Endothelial cell of umbilical vein (primary cell): ENCODE results near the gene AS3MT.

Source experiments
- CTCF ChIP-seq, 2 donors: IDR thresholded peaks; 1 replicate in 1 of 2; 2 replicates in 1 of 2; pipeline ENCODE4 v1.5.1; 2011; ENCODE audit warnings: low read length in 2 of 2, mild to moderate bottlenecking in 2 of 2, moderate library complexity in 2 of 2, control low read depth in 1 of 2, inconsistent platforms in 1 of 2, low read depth in 1 of 2; ENCODE audit not compliant: insufficient read depth in 1 of 2; ENCODE audit errors: extremely low read depth in 1 of 2
- EZH2 ChIP-seq: IDR thresholded peaks from 2 replicates; pipeline ENCODE4 v1.6.1; 2012; ENCODE audit warnings: borderline replicate concordance, low read depth, mild to moderate bottlenecking, moderate library complexity, low read length, inconsistent platforms; ENCODE audit not compliant: severe bottlenecking
- FOS ChIP-seq: IDR thresholded peaks from 2 replicates; pipeline ENCODE4 v1.6.1; 2011; ENCODE audit warnings: mild to moderate bottlenecking, low read length, moderate library complexity, borderline replicate concordance; ENCODE audit not compliant: insufficient read depth
- MAX ChIP-seq: IDR thresholded peaks from 2 replicates; pipeline ENCODE4 v1.6.1; 2011; ENCODE audit not compliant: insufficient read depth, insufficient read length
- POLR2A ChIP-seq: IDR thresholded peaks from 2 replicates; pipeline ENCODE4 v1.6.1; 2012; ENCODE audit warnings: low read depth, mild to moderate bottlenecking, control low read depth, low read length
- POLR2AphosphoS5 ChIP-seq: IDR thresholded peaks from 2 replicates; pipeline ENCODE4 v1.6.1; 2012; ENCODE audit warnings: low read depth, mild to moderate bottlenecking, control low read depth, low read length, moderate library complexity; ENCODE audit not compliant: insufficient read depth

- TF ChIP-seq CTCF (IDR thresholded peaks at IDR 0.05; ENCODE audit: extremely low read depth in 1 of 2, insufficient read depth in 1 of 2, low read depth in 1 of 2, low read length in 2 of 2) (no peak), POLR2AphosphoS5 (no peak), MAX (no peak), POLR2A (no peak), FOS (no peak), EZH2 (no peak)
These were observed 79.5 kb downstream of the AS3MT start for GRCh38 chr10:102948786-102949185.
